ENCODE data around the gene TMEM203.

Gene TMEM203

GRCh38 chr9:137195525-137196220, 9.8 kb downstream of the TMEM203 start:
- H3K36me3 ChIP-seq (ENCODE audit: insufficient read depth, low read length), result peaks cover 15% of the 10 kb centered on the region

GRCh38 chr9:137194909-137195308, 10.5 kb downstream of the TMEM203 start:
- peaks cover 15% of the 10 kb centered on the region for H3K36me3 ChIP-seq (ENCODE audit: insufficient read depth, low read length)
- no peak overlapping the region for H2AFZ ChIP-seq (ENCODE audit: low read depth, low read length)
- no peaks in the 10 kb centered on the region for H3K27me3 ChIP-seq (ENCODE audit: insufficient read depth, low read length)
- H3K4me3 ChIP-seq (ENCODE audit: low read length), result no peak overlapping the region
- H3K9me3 ChIP-seq (ENCODE audit: low read length), result no peaks in the 10 kb centered on the region
- peaks cover 27% of the 10 kb centered on the region for H3K4me1 ChIP-seq (ENCODE audit: insufficient read depth, low read length)

More at GRCh38 chr9:137195525-137196220, 9.8 kb downstream of the TMEM203 start:
- no peaks in the 10 kb centered on the region for H3K27me3 ChIP-seq (ENCODE audit: insufficient read depth, low read length)
- no peaks in the 10 kb centered on the region for H3K9me3 ChIP-seq (ENCODE audit: low read length)
- H3K4me3 ChIP-seq (ENCODE audit: low read length), result no peak overlapping the region
- no peak overlapping the region for H2AFZ ChIP-seq (ENCODE audit: low read depth, low read length)
- H3K4me1 ChIP-seq (ENCODE audit: insufficient read depth, low read length), result peaks cover 24% of the 10 kb centered on the region

- Histone ChIP-seq H2AFZ (ENCODE audit: low read depth, low read length) (no peak overlapping the region), H3K4me3 (ENCODE audit: low read length) (no peak overlapping the region), H3K9me3 (ENCODE audit: low read length) (no peaks in the 10 kb centered on the region), H3K27me3 (ENCODE audit: insufficient read depth, low read length) (no peaks in the 10 kb centered on the region), H3K4me1 (ENCODE audit: insufficient read depth, low read length) (peaks cover 29% of the 10 kb centered on the region), H3K36me3 (ENCODE audit: insufficient read depth, low read length) (peaks cover 15% of the 10 kb centered on the region)
These were observed 11.1 kb downstream of the TMEM203 start for GRCh38 chr9:137194388-137194787.

- H3K4me1 ChIP-seq (ENCODE audit: insufficient read depth, low read length), result peaks cover 27% of the 10 kb centered on the region
- no peak overlapping the region for H2AFZ ChIP-seq (ENCODE audit: low read depth, low read length)
- peaks cover 15% of the 10 kb centered on the region for H3K36me3 ChIP-seq (ENCODE audit: insufficient read depth, low read length)
These were observed 11.7 kb downstream of the TMEM203 start for GRCh38 chr9:137193771-137194170.

GRCh38 chr9:137192859-137193258, 12.6 kb downstream of the TMEM203 start:
- Histone ChIP-seq H3K27me3 (ENCODE audit: insufficient read depth, low read length) (no peaks in the 10 kb centered on the region), H2AFZ (ENCODE audit: low read depth, low read length) (no peak overlapping the region), H3K36me3 (ENCODE audit: insufficient read depth, low read length) (peaks cover 15% of the 10 kb centered on the region), H3K4me1 (ENCODE audit: insufficient read depth, low read length) (peaks cover 24% of the 10 kb centered on the region), H3K4me3 (ENCODE audit: low read length) (no peak overlapping the region), H3K9me3 (ENCODE audit: low read length) (no peaks in the 10 kb centered on the region)

More at GRCh38 chr9:137193771-137194170, 11.7 kb downstream of the TMEM203 start:
- Histone ChIP-seq H3K9me3 (ENCODE audit: low read length) (no peaks in the 10 kb centered on the region), H3K4me3 (ENCODE audit: low read length) (no peak overlapping the region), H3K27me3 (ENCODE audit: insufficient read depth, low read length) (no peaks in the 10 kb centered on the region)

- H3K4me1 ChIP-seq (ENCODE audit: insufficient read depth, low read length), result peaks cover 28% of the 10 kb centered on the region
These were observed 13.0 kb downstream of the TMEM203 start for GRCh38 chr9:137192448-137192780.

GRCh38 chr9:137191691-137192447, 13.6 kb downstream of the TMEM203 start:
- Histone ChIP-seq H3K36me3 (ENCODE audit: insufficient read depth, low read length) (peaks cover 15% of the 10 kb centered on the region), H3K27me3 (ENCODE audit: insufficient read depth, low read length) (no peaks in the 10 kb centered on the region), H2AFZ (ENCODE audit: low read depth, low read length) (no peak overlapping the region), H3K4me3 (ENCODE audit: low read length) (no peak overlapping the region), H3K4me1 (ENCODE audit: insufficient read depth, low read length) (peaks cover 34% of the 10 kb centered on the region), H3K9me3 (ENCODE audit: low read length) (no peaks in the 10 kb centered on the region)

More at GRCh38 chr9:137192448-137192780, 13.0 kb downstream of the TMEM203 start:
- Histone ChIP-seq H2AFZ (ENCODE audit: low read depth, low read length) (no peak overlapping the region), H3K9me3 (ENCODE audit: low read length) (no peaks in the 10 kb centered on the region), H3K4me3 (ENCODE audit: low read length) (no peak overlapping the region), H3K36me3 (ENCODE audit: insufficient read depth, low read length) (peaks cover 15% of the 10 kb centered on the region), H3K27me3 (ENCODE audit: insufficient read depth, low read length) (no peaks in the 10 kb centered on the region)

- H3K36me3 ChIP-seq (ENCODE audit: insufficient read depth, low read length), result peaks cover 15% of the 10 kb centered on the region
- no peak overlapping the region for H3K4me3 ChIP-seq (ENCODE audit: low read length)
These were observed 14.2 kb downstream of the TMEM203 start for GRCh38 chr9:137191245-137191644.

GRCh38 chr9:137190315-137190856, 15.1 kb downstream of the TMEM203 start:
- Histone ChIP-seq H3K9me3 (ENCODE audit: low read length) (no peaks in the 10 kb centered on the region), H3K27me3 (ENCODE audit: insufficient read depth, low read length) (no peaks in the 10 kb centered on the region), H2AFZ (ENCODE audit: low read depth, low read length) (no peak overlapping the region), H3K36me3 (ENCODE audit: insufficient read depth, low read length) (peaks cover 17% of the 10 kb centered on the region), H3K4me3 (ENCODE audit: low read length) (no peak overlapping the region), H3K4me1 (ENCODE audit: insufficient read depth, low read length) (peaks cover 41% of the 10 kb centered on the region)

More at GRCh38 chr9:137191245-137191644, 14.2 kb downstream of the TMEM203 start:
- Histone ChIP-seq H3K9me3 (ENCODE audit: low read length) (no peaks in the 10 kb centered on the region), H3K27me3 (ENCODE audit: insufficient read depth, low read length) (no peaks in the 10 kb centered on the region), H2AFZ (ENCODE audit: low read depth, low read length) (no peak overlapping the region), H3K4me1 (ENCODE audit: insufficient read depth, low read length) (peaks cover 40% of the 10 kb centered on the region)

- Histone ChIP-seq H3K4me1 (ENCODE audit: insufficient read depth, low read length) (peaks cover 37% of the 10 kb centered on the region), H3K27me3 (ENCODE audit: insufficient read depth, low read length) (no peaks in the 10 kb centered on the region), H3K4me3 (ENCODE audit: low read length) (peak overlapping the region; percentile 96), H3K36me3 (ENCODE audit: insufficient read depth, low read length) (peaks cover 25% of the 10 kb centered on the region), H3K9me3 (ENCODE audit: low read length) (no peaks in the 10 kb centered on the region), H2AFZ (ENCODE audit: low read depth, low read length) (no peak overlapping the region)
These were observed 15.9 kb downstream of the TMEM203 start for GRCh38 chr9:137189297-137190295.

GRCh38 chr9:137188490-137189296, 16.8 kb downstream of the TMEM203 start, which contains the start of the genes ANAPC2 and SSNA1:
Gene ANAPC2, minus strand, starts transcription at chr9:137188560. Its CDS starts 28 bp downstream, at chr9:137188532.
Gene SSNA1, plus strand, starts transcription at chr9:137188676. Its CDS starts 51 bp downstream, at chr9:137188727.
- Histone ChIP-seq H3K36me3 (ENCODE audit: insufficient read depth, low read length) (peaks cover 32% of the 10 kb centered on the region), H3K9me3 (ENCODE audit: low read length) (no peaks in the 10 kb centered on the region), H3K4me3 (ENCODE audit: low read length) (peak within 1 kb of the TSS; percentile 96), H3K27me3 (ENCODE audit: insufficient read depth, low read length) (no peaks in the 10 kb centered on the region), H3K4me1 (ENCODE audit: insufficient read depth, low read length) (peaks cover 31% of the 10 kb centered on the region), H2AFZ (ENCODE audit: low read depth, low read length) (no peak within 1 kb of the TSS)

- Histone ChIP-seq H3K36me3 (ENCODE audit: insufficient read depth, low read length) (peaks cover 38% of the 10 kb centered on the region), H3K4me3 (ENCODE audit: low read length) (peak overlapping the region; percentile 96), H3K27me3 (ENCODE audit: insufficient read depth, low read length) (no peaks in the 10 kb centered on the region), H3K9me3 (ENCODE audit: low read length) (no peaks in the 10 kb centered on the region), H3K4me1 (ENCODE audit: insufficient read depth, low read length) (peaks cover 31% of the 10 kb centered on the region), H2AFZ (ENCODE audit: low read depth, low read length) (no peak overlapping the region)
These were observed 17.4 kb downstream of the TMEM203 start for GRCh38 chr9:137188086-137188489.
